ACC112 (cell line): ENCODE measurements around the gene ARID3B.
"Not testable (repeated sequence)": the region's sequence is repeated elsewhere in the genome, so short reads cannot be mapped to it uniquely, and the experiment has no call there.

Source experiments
- H2AFZ ChIP-seq: fragments of 200-600 bp; sonication (generic); one replicate; pipeline ENCODE4 v1.6.0; 2017; ENCODE audit warnings: antibody characterized with exemption, low read length; ENCODE audit not compliant: unreplicated experiment
- H3K27ac ChIP-seq: fragments of 200-600 bp; sonication (generic); 2 replicates; pipeline ENCODE4 v1.5.1; 2014; ENCODE audit warnings: low read depth, mild to moderate bottlenecking, antibody characterized with exemption, low read length, moderate library complexity
- H3K27me3 ChIP-seq: fragments of 200-600 bp; sonication (generic); 2 replicates; pipeline ENCODE4 v1.6.1; 2014; ENCODE audit warnings: mild to moderate bottlenecking, antibody characterized with exemption, low read length, moderate library complexity, mixed read lengths; ENCODE audit not compliant: insufficient read depth
- H3K36me3 ChIP-seq: fragments of 200-600 bp; sonication (generic); 2 replicates; pipeline ENCODE4 v1.6.1; 2016; ENCODE audit warnings: mild to moderate bottlenecking, antibody characterized with exemption, low read length, moderate library complexity, mixed read lengths; ENCODE audit not compliant: insufficient read depth
- H3K4me1 ChIP-seq: fragments of 200-600 bp; sonication (generic); one replicate; pipeline ENCODE4 v1.6.1; 2016; ENCODE audit warnings: low read length, mixed read lengths; ENCODE audit not compliant: insufficient read depth, unreplicated experiment, control insufficient read depth
- H3K4me3 ChIP-seq: fragments of 200-600 bp; sonication (generic); 2 replicates; pipeline ENCODE4 v1.5.1; 2014; ENCODE audit warnings: mild to moderate bottlenecking, low read depth, low read length
- H3K79me2 ChIP-seq: fragments of 200-600 bp; sonication (generic); one replicate; pipeline ENCODE4 v1.6.0; 2016; ENCODE audit warnings: low read length; ENCODE audit not compliant: control insufficient read depth, unreplicated experiment, insufficient read depth

ARID3B gene

GRCh38 chr15:74511583-74511982, 29.4 kb upstream of the ARID3B start:
- peaks cover 13% of the 10 kb centered on the region for H3K4me1 ChIP-seq
- no peak overlapping the region for H3K4me3 ChIP-seq
- no peaks in the 10 kb centered on the region for H3K79me2 ChIP-seq
- H2AFZ ChIP-seq = no peak overlapping the region
- 0 out of 2 replicates have a peak overlapping the region, but pooled peaks have one; percentile 18 for H3K27ac ChIP-seq
- no peaks in the 10 kb centered on the region for H3K27me3 ChIP-seq
- H3K36me3 ChIP-seq = no peaks in the 10 kb centered on the region

GRCh38 chr15:74514059-74514458, 27.0 kb upstream of the ARID3B start:
- not testable (repeated sequence) for H3K27me3 ChIP-seq, H3K79me2 ChIP-seq, H3K4me3 ChIP-seq, H2AFZ ChIP-seq, H3K27ac ChIP-seq, H3K36me3 ChIP-seq
- peaks cover 19% of the 10 kb centered on the region for H3K4me1 ChIP-seq

- no peak overlapping the region for H2AFZ ChIP-seq
- H3K27ac ChIP-seq = no peak overlapping the region
These were observed 23.9 kb upstream of the ARID3B start for GRCh38 chr15:74517096-74517495.

GRCh38 chr15:74519311-74519710, 21.7 kb upstream of the ARID3B start:
- Histone ChIP-seq H3K27ac (peak overlapping the region; percentile 55), H3K4me3 (no peak overlapping the region), H3K27me3 (no peaks in the 10 kb centered on the region), H2AFZ (no peak overlapping the region), H3K36me3 (no peaks in the 10 kb centered on the region), H3K4me1 (peaks cover 19% of the 10 kb centered on the region), H3K79me2 (no peaks in the 10 kb centered on the region)

More at GRCh38 chr15:74517096-74517495, 23.9 kb upstream of the ARID3B start:
- no peaks in the 10 kb centered on the region for H3K36me3 ChIP-seq
- peaks cover 9% of the 10 kb centered on the region for H3K4me1 ChIP-seq
- H3K27me3 ChIP-seq = no peaks in the 10 kb centered on the region
- H3K79me2 ChIP-seq = no peaks in the 10 kb centered on the region
- H3K4me3 ChIP-seq = no peak overlapping the region

- H3K4me3 ChIP-seq = no peak overlapping the region
- H3K36me3 ChIP-seq = no peaks in the 10 kb centered on the region
- H3K79me2 ChIP-seq = no peaks in the 10 kb centered on the region
- H2AFZ ChIP-seq = no peak overlapping the region
- peaks cover 24% of the 10 kb centered on the region for H3K4me1 ChIP-seq
- no peak overlapping the region for H3K27ac ChIP-seq
- H3K27me3 ChIP-seq = no peaks in the 10 kb centered on the region
These were observed 20.6 kb upstream of the ARID3B start for GRCh38 chr15:74520407-74520806.

GRCh38 chr15:74523982-74524381, 17.0 kb upstream of the ARID3B start:
- no peak overlapping the region for H3K4me3 ChIP-seq
- H2AFZ ChIP-seq = no peak overlapping the region
- peak overlapping the region; percentile 12; the same call in 1 of the 2 replicates for H3K27ac ChIP-seq
- no peaks in the 10 kb centered on the region for H3K79me2 ChIP-seq
- H3K36me3 ChIP-seq = no peaks in the 10 kb centered on the region
- peaks cover 25% of the 10 kb centered on the region for H3K4me1 ChIP-seq
- H3K27me3 ChIP-seq = no peaks in the 10 kb centered on the region

GRCh38 chr15:74525309-74525708, 15.7 kb upstream of the ARID3B start:
- Histone ChIP-seq H2AFZ (no peak overlapping the region), H3K36me3 (no peaks in the 10 kb centered on the region), H3K4me3 (no peak overlapping the region), H3K79me2 (no peaks in the 10 kb centered on the region), H3K4me1 (peaks cover 28% of the 10 kb centered on the region), H3K27ac (peak overlapping the region; percentile 94), H3K27me3 (no peaks in the 10 kb centered on the region)

- H3K27me3 ChIP-seq = no peaks in the 10 kb centered on the region
- peak overlapping the region; percentile 94 for H3K27ac ChIP-seq
- H2AFZ ChIP-seq = no peak overlapping the region
- H3K4me3 ChIP-seq = no peak overlapping the region
- H3K4me1 ChIP-seq = peaks cover 34% of the 10 kb centered on the region
- H3K36me3 ChIP-seq = no peaks in the 10 kb centered on the region
- no peaks in the 10 kb centered on the region for H3K79me2 ChIP-seq
These were observed 15.1 kb upstream of the ARID3B start for GRCh38 chr15:74525945-74526344.

GRCh38 chr15:74528876-74529275, 12.1 kb upstream of the ARID3B start:
- Histone ChIP-seq H3K4me1 (peaks cover 40% of the 10 kb centered on the region), H3K27ac (peak overlapping the region; percentile 100), H3K79me2 (no peaks in the 10 kb centered on the region), H3K27me3 (no peaks in the 10 kb centered on the region), H2AFZ (no peak overlapping the region), H3K4me3 (no peak overlapping the region), H3K36me3 (no peaks in the 10 kb centered on the region)

GRCh38 chr15:74529921-74530320, 11.1 kb upstream of the ARID3B start:
- Histone ChIP-seq H3K27ac (peak overlapping the region; percentile 100), H3K27me3 (no peaks in the 10 kb centered on the region), H3K79me2 (no peaks in the 10 kb centered on the region), H3K36me3 (no peaks in the 10 kb centered on the region), H2AFZ (no peak overlapping the region), H3K4me1 (peaks cover 35% of the 10 kb centered on the region), H3K4me3 (peak overlapping the region; percentile 40; the same call in 1 of the 2 replicates)

- Histone ChIP-seq H3K27ac (peak overlapping the region; percentile 100), H3K36me3 (no peaks in the 10 kb centered on the region), H3K27me3 (no peaks in the 10 kb centered on the region), H3K4me3 (peak overlapping the region; percentile 40; the same call in 1 of the 2 replicates), H2AFZ (no peak overlapping the region), H3K79me2 (no peaks in the 10 kb centered on the region), H3K4me1 (peaks cover 35% of the 10 kb centered on the region)
These were observed 10.3 kb upstream of the ARID3B start for GRCh38 chr15:74530771-74531143.
